A673 (cell line): ENCODE measurements around the gene KRT23. TPM values are rescaled to one million over a fixed set of nuclear protein-coding genes. Genes with fewer than 3 reads are reported as not detected.

Source experiments
- BruUV-seq: library from RNA; stranded (reverse); fragments of 400-500 nt; replicated peaks from 2 replicates; lab custom pipeline; 2021; lab: Mats Ljungman, UMichigan
- CTCF ChIA-PET: fragments of 300-600 bp; sonication (Branson Sonifier 250); formaldehyde crosslinking; loops from one replicate; lab custom pipeline; 2022; ENCODE audit warnings: antibody characterized with exemption; lab: Charles Lee
- POLR2A ChIA-PET: fragments of 300-600 bp; sonication (Branson Sonifier 250); formaldehyde crosslinking; loops from one replicate; lab custom pipeline; 2022; ENCODE audit warnings: antibody characterized with exemption; ENCODE audit not compliant: low non-redundant PET; lab: Charles Lee
- DNase-seq: peaks from one replicate; pipeline ENCODE4 v3.0.0-alpha.2; 2015; ENCODE audit warnings: low spot score
- H3K27ac ChIP-seq: fragments of 200-600 bp; sonication (generic); 2 replicates; pipeline ENCODE4 v1.5.1; 2016; ENCODE audit warnings: mixed run types, low read depth, mild to moderate bottlenecking, mixed read lengths, antibody characterized with exemption, low read length; ENCODE audit not compliant: poor library complexity, severe bottlenecking
- H3K27me3 ChIP-seq: fragments of 200-600 bp; sonication (generic); replicated peaks from 2 replicates; pipeline ENCODE4 v1.6.1; 2017; ENCODE audit warnings: mixed run types, low read depth, mild to moderate bottlenecking, mixed read lengths, antibody characterized with exemption, low read length; ENCODE audit not compliant: insufficient read depth, poor library complexity
- H3K36me3 ChIP-seq: fragments of 200-600 bp; sonication (generic); 2 replicates; pipeline ENCODE4 v1.6.1; 2016; ENCODE audit warnings: mixed run types, mild to moderate bottlenecking, mixed read lengths, antibody characterized with exemption, low read length; ENCODE audit not compliant: insufficient read depth, poor library complexity, severe bottlenecking
- H3K4me1 ChIP-seq: fragments of 200-600 bp; sonication (generic); 2 replicates; pipeline ENCODE4 v1.6.1; 2017; ENCODE audit warnings: mixed run types, mild to moderate bottlenecking, mixed read lengths, antibody characterized with exemption, low read length; ENCODE audit not compliant: insufficient read depth, poor library complexity, severe bottlenecking
- H3K4me3 ChIP-seq: fragments of 200-600 bp; sonication (generic); 2 replicates; pipeline ENCODE4 v1.5.1; 2016; ENCODE audit warnings: low read depth, mixed run types, mild to moderate bottlenecking, mixed read lengths, low read length; ENCODE audit not compliant: poor library complexity, severe bottlenecking
- H3K9me3 ChIP-seq: fragments of 200-600 bp; sonication (generic); 2 replicates; pipeline ENCODE4 v1.6.1; 2016; ENCODE audit warnings: mixed run types, low read depth, mild to moderate bottlenecking, mixed read lengths, antibody characterized with exemption, low read length; ENCODE audit not compliant: poor library complexity, severe bottlenecking
- CTCF ChIP-seq: fragments of 300-800, 200-600 bp; sonication (generic); conservative IDR thresholded peaks from 2 replicates; pipeline ENCODE4 v1.5.1; 2017; ENCODE audit warnings: low read depth, mild to moderate bottlenecking, antibody characterized with exemption, low read length, moderate library complexity, mixed read lengths
- EZH2 ChIP-seq: fragments of 200-600 bp; sonication (generic); IDR thresholded peaks from 2 replicates; pipeline ENCODE4 v1.6.1; 2017; ENCODE audit warnings: borderline replicate concordance, low read depth, mild to moderate bottlenecking, mixed read lengths, antibody characterized with exemption, low read length; ENCODE audit not compliant: poor library complexity, severe bottlenecking
- intact Hi-C: fragments of 100-400 bp; cut with micrococcal nuclease; formaldehyde crosslinking; loops from one replicate; pipeline ENCODE4 v1.10.0; 2022; ENCODE audit not compliant: unreplicated experiment
- total RNA-seq: library from RNA; stranded (reverse); gene quantifications from 2 replicates; pipeline ENCODE4 v1.2.3, GENCODE V29; 2021

Gene KRT23
- total RNA-seq, 1 experiment from 2014 or later = not detected

- H3K27me3 ChIP-seq = no peaks in the 10 kb centered on the region
- no peaks in the 10 kb centered on the region for H3K9me3 ChIP-seq
- DNase-seq = no peak
- no peak overlapping the region for H3K27ac ChIP-seq
- peaks cover 5% of the 10 kb centered on the region for H3K4me1 ChIP-seq
- ChIA-PET POLR2A (no interaction called here), CTCF (no interaction called here)
- no TSS peak for BruUV-seq
- TF ChIP-seq EZH2 (no peak), CTCF (no peak)
- intact Hi-C loops = no loop called here
- H3K4me3 ChIP-seq = no peak overlapping the region
- H3K36me3 ChIP-seq = no peaks in the 10 kb centered on the region
Observed at GRCh38 chr17:40901981-40902474, 35.4 kb downstream of the KRT23 start.

GRCh38 chr17:40900809-40901356 lies 36.6 kb downstream of the KRT23 start:
- no peak for DNase-seq
- Histone ChIP-seq H3K9me3 (no peaks in the 10 kb centered on the region), H3K4me3 (no peak overlapping the region), H3K36me3 (no peaks in the 10 kb centered on the region), H3K27ac (no peak overlapping the region), H3K4me1 (peaks cover 5% of the 10 kb centered on the region), H3K27me3 (no peaks in the 10 kb centered on the region)
- CTCF ChIA-PET = no interaction called here
- intact Hi-C loops = no loop called here
- POLR2A ChIA-PET = no interaction called here
- BruUV-seq = no TSS peak
- TF ChIP-seq CTCF (no peak), EZH2 (no peak)

- Histone ChIP-seq H3K27me3 (no peaks in the 10 kb centered on the region), H3K27ac (no peak overlapping the region), H3K9me3 (no peaks in the 10 kb centered on the region), H3K36me3 (no peaks in the 10 kb centered on the region), H3K4me3 (no peak overlapping the region), H3K4me1 (no peaks in the 10 kb centered on the region)
- intact Hi-C loops = no loop called here
- DNase-seq = no peak
- TF ChIP-seq EZH2 = no peak
- TF ChIP-seq CTCF = no peak
- CTCF ChIA-PET = no interaction called here
- BruUV-seq = no TSS peak
- POLR2A ChIA-PET = no interaction called here
Observed at GRCh38 chr17:40896916-40897455, 40.5 kb downstream of the KRT23 start.
